IPS DF 6.9 (cell line): ENCODE measurements around the gene RAB30.
"Not testable (repeated sequence)": the region's sequence is repeated elsewhere in the genome, so short reads cannot be mapped to it uniquely, and the experiment has no call there.

ENCODE experiments used
- DNase-seq: peaks from one replicate; pipeline ENCODE4 v3.0.0-alpha.2; 2013; ENCODE audit warnings: low read depth, low spot score
- H3K27ac ChIP-seq: one replicate; pipeline ENCODE4 v1.5.1; 2013; ENCODE audit warnings: low read length, control low read depth
- H3K27me3 ChIP-seq: 2 replicates; pipeline ENCODE4 v1.6.1; 2013; ENCODE audit warnings: mild to moderate bottlenecking, low read length; ENCODE audit not compliant: control insufficient read depth, insufficient read depth
- H3K36me3 ChIP-seq: 2 replicates; pipeline ENCODE4 v1.6.1; 2013; ENCODE audit warnings: low read length; ENCODE audit not compliant: control insufficient read depth, insufficient read depth
- H3K4me1 ChIP-seq: 2 replicates; pipeline ENCODE4 v1.6.1; 2013; ENCODE audit warnings: low read length; ENCODE audit not compliant: control insufficient read depth, insufficient read depth
- H3K4me3 ChIP-seq: 2 replicates; pipeline ENCODE4 v1.5.1; 2013; ENCODE audit warnings: mild to moderate bottlenecking, low read length
- H3K9me3 ChIP-seq: 2 replicates; pipeline ENCODE4 v1.6.1; 2013; ENCODE audit warnings: low read length, inconsistent platforms; ENCODE audit not compliant: control insufficient read depth, insufficient read depth
- WGBS: extraction: QIAGEN DNeasy Blood & Tissue Kit; methylation state at CpG from one replicate; pipeline ENCODE4 v1.1.7; 2013; ENCODE audit warnings: mixed read lengths, missing lambda C conversion rate; ENCODE audit not compliant: insufficient read length, insufficient coverage; 5-methylcytosine and 5-hydroxymethylcytosine counted together

The RAB30 gene

GRCh38 chr11:83011333-83012167 is 60.1 kb downstream of the RAB30 start:
- no peaks in the 10 kb centered on the region for H3K4me1 ChIP-seq
- H3K27ac ChIP-seq, result no peak overlapping the region
- no peak overlapping the region for H3K4me3 ChIP-seq
- no peaks in the 10 kb centered on the region for H3K9me3 ChIP-seq
- no peak for DNase-seq
- no CpG with 5 or more reads among the region's 2 CpGs for WGBS
- H3K27me3 ChIP-seq, result no peaks in the 10 kb centered on the region
- H3K36me3 ChIP-seq, result no peaks in the 10 kb centered on the region

- no peak overlapping the region for H3K27ac ChIP-seq
- H3K9me3 ChIP-seq, result no peaks in the 10 kb centered on the region
- no peak for DNase-seq
- H3K27me3 ChIP-seq, result no peaks in the 10 kb centered on the region
- no peak overlapping the region for H3K4me3 ChIP-seq
- no peaks in the 10 kb centered on the region for H3K4me1 ChIP-seq
- WGBS, result no CpG with 5 or more reads among the region's 2 CpGs
- no peaks in the 10 kb centered on the region for H3K36me3 ChIP-seq
Measured at GRCh38 chr11:83009999-83010398, 61.7 kb downstream of the RAB30 start.

- H3K4me3 ChIP-seq, DNase-seq, H3K27ac ChIP-seq, H3K36me3 ChIP-seq, H3K9me3 ChIP-seq, H3K4me1 ChIP-seq, H3K27me3 ChIP-seq: not testable (repeated sequence)
- WGBS, result no CpG with 5 or more reads among the region's 10 CpGs
Measured at GRCh38 chr11:83009136-83009535, 62.6 kb downstream of the RAB30 start.

- H3K36me3 ChIP-seq, result no peaks in the 10 kb centered on the region
- DNase-seq, result no peak
- H3K4me1 ChIP-seq, result no peaks in the 10 kb centered on the region
- no peaks in the 10 kb centered on the region for H3K9me3 ChIP-seq
- no peaks in the 10 kb centered on the region for H3K27me3 ChIP-seq
- H3K4me3 ChIP-seq, result no peak overlapping the region
- WGBS, result no CpG with 5 or more reads among the region's 2 CpGs
- H3K27ac ChIP-seq, result no peak overlapping the region
Measured at GRCh38 chr11:83008581-83008923, 63.1 kb downstream of the RAB30 start.

- Histone ChIP-seq H3K9me3 (no peaks in the 10 kb centered on the region), H3K36me3 (no peaks in the 10 kb centered on the region), H3K4me3 (no peak overlapping the region), H3K4me1 (no peaks in the 10 kb centered on the region), H3K27me3 (no peaks in the 10 kb centered on the region), H3K27ac (no peak overlapping the region)
- no peak for DNase-seq
- WGBS, result no CpG with 5 or more reads among the region's 6 CpGs
Measured at GRCh38 chr11:83007909-83008580, 63.7 kb downstream of the RAB30 start.

GRCh38 chr11:83007477-83007876 is 64.2 kb downstream of the RAB30 start:
- Histone ChIP-seq H3K36me3 (no peaks in the 10 kb centered on the region), H3K27ac (no peak overlapping the region), H3K9me3 (no peaks in the 10 kb centered on the region), H3K27me3 (no peaks in the 10 kb centered on the region), H3K4me3 (no peak overlapping the region), H3K4me1 (no peaks in the 10 kb centered on the region)
- DNase-seq, result no peak
- no CpG with 5 or more reads among the region's 5 CpGs for WGBS

- no peak overlapping the region for H3K4me3 ChIP-seq
- H3K36me3 ChIP-seq, result no peaks in the 10 kb centered on the region
- H3K9me3 ChIP-seq, result no peaks in the 10 kb centered on the region
- no peak overlapping the region for H3K27ac ChIP-seq
- H3K4me1 ChIP-seq, result no peaks in the 10 kb centered on the region
- no peaks in the 10 kb centered on the region for H3K27me3 ChIP-seq
- no peak for DNase-seq
- no CpG with 5 or more reads among the region's 1 CpG for WGBS
Measured at GRCh38 chr11:83006877-83007330, 64.8 kb downstream of the RAB30 start.

GRCh38 chr11:83004746-83005556 is 66.7 kb downstream of the RAB30 start:
- DNase-seq, result no peak
- H3K4me1 ChIP-seq, result no peaks in the 10 kb centered on the region
- no CpG with 5 or more reads among the region's 2 CpGs for WGBS

GRCh38 chr11:83002522-83002921 is 69.2 kb downstream of the RAB30 start:
- no peaks in the 10 kb centered on the region for H3K9me3 ChIP-seq
- no peaks in the 10 kb centered on the region for H3K36me3 ChIP-seq
- WGBS, result no CpG with 5 or more reads among the region's 3 CpGs
- H3K4me1 ChIP-seq, result no peaks in the 10 kb centered on the region
- no peak overlapping the region for H3K4me3 ChIP-seq
- H3K27ac ChIP-seq, result no peak overlapping the region
- no peaks in the 10 kb centered on the region for H3K27me3 ChIP-seq
- no peak for DNase-seq

More at GRCh38 chr11:83004746-83005556, 66.7 kb downstream of the RAB30 start:
- no peaks in the 10 kb centered on the region for H3K27me3 ChIP-seq
- no peak overlapping the region for H3K4me3 ChIP-seq
- H3K36me3 ChIP-seq, result no peaks in the 10 kb centered on the region
- H3K9me3 ChIP-seq, result no peaks in the 10 kb centered on the region
- H3K27ac ChIP-seq, result no peak overlapping the region

GRCh38 chr11:83002053-83002452 is 69.6 kb downstream of the RAB30 start:
- Histone ChIP-seq H3K27ac (no peak overlapping the region), H3K4me3 (no peak overlapping the region), H3K36me3 (no peaks in the 10 kb centered on the region), H3K9me3 (no peaks in the 10 kb centered on the region), H3K4me1 (no peaks in the 10 kb centered on the region), H3K27me3 (no peaks in the 10 kb centered on the region)
- WGBS, result no CpG with 5 or more reads among the region's 3 CpGs
- no peak for DNase-seq
